ENCODE results near the gene NUDT3. TPM values are rescaled to one million over a fixed set of nuclear protein-coding genes. Genes with fewer than 3 reads are reported as not detected.

NUDT3 gene
- total and polyA plus RNA-seq, 9 of the 15 experiments (the other 6 are each of a cell fraction or from before 2014, with no cell fraction given) = 5.4 to 81.2 (median 56.4) TPM

DNA sequence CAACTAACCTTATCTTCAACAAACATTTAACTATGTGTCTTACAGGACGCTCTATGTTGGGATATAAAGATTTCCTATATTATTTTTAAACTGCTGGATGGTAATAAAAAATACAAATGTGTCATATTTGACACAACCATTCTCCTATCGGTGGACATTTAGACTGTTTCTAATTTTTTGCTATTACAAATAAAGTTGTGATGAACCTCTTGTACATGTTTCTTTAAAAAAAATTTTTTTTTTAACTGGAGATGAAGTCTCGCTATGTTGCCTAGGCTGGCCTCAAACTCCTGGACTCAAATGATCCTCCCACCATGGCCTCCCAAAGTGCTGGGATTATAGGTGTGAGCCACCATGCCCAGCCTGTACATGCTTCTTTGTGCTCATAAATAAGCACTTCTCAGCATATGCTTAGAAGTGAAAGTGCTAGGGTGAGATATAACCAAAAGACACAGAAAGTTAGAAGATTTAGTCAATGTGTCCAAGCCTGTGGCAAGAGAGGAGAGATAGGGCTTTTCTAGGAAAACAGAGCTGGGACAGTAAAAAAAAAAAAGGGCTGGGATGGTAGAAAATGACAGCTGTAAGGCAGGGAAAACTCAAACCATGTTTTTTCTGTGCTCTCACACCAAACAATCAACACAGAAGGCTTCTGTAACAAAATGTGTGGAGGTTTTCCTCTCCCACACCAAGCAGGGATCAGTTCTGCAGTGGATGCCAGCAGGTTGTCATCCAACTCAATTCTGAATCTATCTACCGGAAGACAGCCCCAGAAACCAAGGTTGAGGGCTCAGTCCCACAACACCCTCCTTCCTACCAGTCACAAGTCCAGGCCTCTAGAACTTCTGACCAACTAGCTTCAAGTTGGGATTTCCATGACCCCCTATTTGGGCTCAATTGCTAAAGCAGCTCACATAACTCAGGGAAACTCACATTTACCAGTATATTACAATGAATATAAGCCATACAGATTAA, 73.7 kb downstream of the NUDT3 start (continued):
- TF ChIP-seq, protein P1, sequence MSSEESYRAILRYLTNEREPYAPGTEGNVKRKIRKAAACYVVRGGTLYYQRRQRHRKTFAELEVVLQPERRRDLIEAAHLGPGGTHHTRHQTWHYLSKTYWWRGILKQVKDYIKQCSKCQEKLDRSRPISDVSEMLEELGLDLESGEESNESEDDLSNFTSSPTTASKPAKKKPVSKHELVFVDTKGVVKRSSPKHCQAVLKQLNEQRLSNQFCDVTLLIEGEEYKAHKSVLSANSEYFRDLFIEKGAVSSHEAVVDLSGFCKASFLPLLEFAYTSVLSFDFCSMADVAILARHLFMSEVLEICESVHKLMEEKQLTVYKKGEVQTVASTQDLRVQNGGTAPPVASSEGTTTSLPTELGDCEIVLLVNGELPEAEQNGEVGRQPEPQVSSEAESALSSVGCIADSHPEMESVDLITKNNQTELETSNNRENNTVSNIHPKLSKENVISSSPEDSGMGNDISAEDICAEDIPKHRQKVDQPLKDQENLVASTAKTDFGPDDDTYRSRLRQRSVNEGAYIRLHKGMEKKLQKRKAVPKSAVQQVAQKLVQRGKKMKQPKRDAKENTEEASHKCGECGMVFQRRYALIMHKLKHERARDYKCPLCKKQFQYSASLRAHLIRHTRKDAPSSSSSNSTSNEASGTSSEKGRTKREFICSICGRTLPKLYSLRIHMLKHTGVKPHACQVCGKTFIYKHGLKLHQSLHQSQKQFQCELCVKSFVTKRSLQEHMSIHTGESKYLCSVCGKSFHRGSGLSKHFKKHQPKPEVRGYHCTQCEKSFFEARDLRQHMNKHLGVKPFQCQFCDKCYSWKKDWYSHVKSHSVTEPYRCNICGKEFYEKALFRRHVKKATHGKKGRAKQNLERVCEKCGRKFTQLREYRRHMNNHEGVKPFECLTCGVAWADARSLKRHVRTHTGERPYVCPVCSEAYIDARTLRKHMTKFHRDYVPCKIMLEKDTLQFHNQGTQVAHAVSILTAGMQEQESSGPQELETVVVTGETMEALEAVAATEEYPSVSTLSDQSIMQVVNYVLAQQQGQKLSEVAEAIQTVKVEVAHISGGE (CRISPR knock-in tag; IDR thresholded peaks at IDR 0.05) = 0 out of 6 replicates have a peak, but pooled peaks of 1 of the 3 experiments have one; percentile 49
- TF ChIP-seq SAFB (IDR thresholded peaks at IDR 0.05; ENCODE audit: borderline replicate concordance, low read depth, low read length) (no peak), IFI16 (CRISPR knock-in tag; IDR thresholded peaks at IDR 0.05) (no peak), SNIP1 (IDR thresholded peaks at IDR 0.05; ENCODE audit: low read depth) (no peak), CXXC5 (CRISPR knock-in tag; IDR thresholded peaks at IDR 0.05) (peak; percentile 14; the same call in 1 of the 2 replicates), NCOR1 (IDR thresholded peaks at IDR 0.05) (peak; percentile 75), MCM2 (IDR thresholded peaks at IDR 0.05; ENCODE audit: low read depth) (no peak), ZNF699 (CRISPR knock-in tag; IDR thresholded peaks at IDR 0.05; ENCODE audit: insufficient replicate concordance) (no peak), GATAD2A (IDR thresholded peaks at IDR 0.05) (no peak), NONO (IDR thresholded peaks at IDR 0.05; ENCODE audit: low read depth in 2 of 2, low read length in 1 of 2) (no peak), RBM25 (IDR thresholded peaks at IDR 0.05; ENCODE audit: low read depth, low read length, severe bottlenecking) (no peak), POLR2B (IDR thresholded peaks at IDR 0.05; ENCODE audit: low read depth, partially characterized antibody) (no peak), EZH2 (IDR thresholded peaks at IDR 0.05; ENCODE audit: borderline replicate concordance, low read depth, low read length) (no peak)
- TF ChIP-seq, protein P2, sequence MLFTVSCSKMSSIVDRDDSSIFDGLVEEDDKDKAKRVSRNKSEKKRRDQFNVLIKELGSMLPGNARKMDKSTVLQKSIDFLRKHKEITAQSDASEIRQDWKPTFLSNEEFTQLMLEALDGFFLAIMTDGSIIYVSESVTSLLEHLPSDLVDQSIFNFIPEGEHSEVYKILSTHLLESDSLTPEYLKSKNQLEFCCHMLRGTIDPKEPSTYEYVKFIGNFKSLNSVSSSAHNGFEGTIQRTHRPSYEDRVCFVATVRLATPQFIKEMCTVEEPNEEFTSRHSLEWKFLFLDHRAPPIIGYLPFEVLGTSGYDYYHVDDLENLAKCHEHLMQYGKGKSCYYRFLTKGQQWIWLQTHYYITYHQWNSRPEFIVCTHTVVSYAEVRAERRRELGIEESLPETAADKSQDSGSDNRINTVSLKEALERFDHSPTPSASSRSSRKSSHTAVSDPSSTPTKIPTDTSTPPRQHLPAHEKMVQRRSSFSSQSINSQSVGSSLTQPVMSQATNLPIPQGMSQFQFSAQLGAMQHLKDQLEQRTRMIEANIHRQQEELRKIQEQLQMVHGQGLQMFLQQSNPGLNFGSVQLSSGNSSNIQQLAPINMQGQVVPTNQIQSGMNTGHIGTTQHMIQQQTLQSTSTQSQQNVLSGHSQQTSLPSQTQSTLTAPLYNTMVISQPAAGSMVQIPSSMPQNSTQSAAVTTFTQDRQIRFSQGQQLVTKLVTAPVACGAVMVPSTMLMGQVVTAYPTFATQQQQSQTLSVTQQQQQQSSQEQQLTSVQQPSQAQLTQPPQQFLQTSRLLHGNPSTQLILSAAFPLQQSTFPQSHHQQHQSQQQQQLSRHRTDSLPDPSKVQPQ (CRISPR knock-in tag; IDR thresholded peaks at IDR 0.05; ENCODE audit: borderline replicate concordance) = no peak
- TF ChIP-seq, protein P3, sequence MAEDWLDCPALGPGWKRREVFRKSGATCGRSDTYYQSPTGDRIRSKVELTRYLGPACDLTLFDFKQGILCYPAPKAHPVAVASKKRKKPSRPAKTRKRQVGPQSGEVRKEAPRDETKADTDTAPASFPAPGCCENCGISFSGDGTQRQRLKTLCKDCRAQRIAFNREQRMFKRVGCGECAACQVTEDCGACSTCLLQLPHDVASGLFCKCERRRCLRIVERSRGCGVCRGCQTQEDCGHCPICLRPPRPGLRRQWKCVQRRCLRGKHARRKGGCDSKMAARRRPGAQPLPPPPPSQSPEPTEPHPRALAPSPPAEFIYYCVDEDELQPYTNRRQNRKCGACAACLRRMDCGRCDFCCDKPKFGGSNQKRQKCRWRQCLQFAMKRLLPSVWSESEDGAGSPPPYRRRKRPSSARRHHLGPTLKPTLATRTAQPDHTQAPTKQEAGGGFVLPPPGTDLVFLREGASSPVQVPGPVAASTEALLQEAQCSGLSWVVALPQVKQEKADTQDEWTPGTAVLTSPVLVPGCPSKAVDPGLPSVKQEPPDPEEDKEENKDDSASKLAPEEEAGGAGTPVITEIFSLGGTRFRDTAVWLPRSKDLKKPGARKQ (CRISPR knock-in tag; IDR thresholded peaks at IDR 0.05) = no peak
- TF ChIP-seq, protein P4, sequence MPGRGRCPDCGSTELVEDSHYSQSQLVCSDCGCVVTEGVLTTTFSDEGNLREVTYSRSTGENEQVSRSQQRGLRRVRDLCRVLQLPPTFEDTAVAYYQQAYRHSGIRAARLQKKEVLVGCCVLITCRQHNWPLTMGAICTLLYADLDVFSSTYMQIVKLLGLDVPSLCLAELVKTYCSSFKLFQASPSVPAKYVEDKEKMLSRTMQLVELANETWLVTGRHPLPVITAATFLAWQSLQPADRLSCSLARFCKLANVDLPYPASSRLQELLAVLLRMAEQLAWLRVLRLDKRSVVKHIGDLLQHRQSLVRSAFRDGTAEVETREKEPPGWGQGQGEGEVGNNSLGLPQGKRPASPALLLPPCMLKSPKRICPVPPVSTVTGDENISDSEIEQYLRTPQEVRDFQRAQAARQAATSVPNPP (IDR thresholded peaks at IDR 0.05; ENCODE audit: borderline replicate concordance, insufficient read depth, insufficient read length) = no peak
